Middle frontal gyrus (tissue), 1 donor: Measurements from ENCODE around the gene TGM1.
"Not testable (repeated sequence)": the region's sequence is repeated elsewhere in the genome, so short reads cannot be mapped to it uniquely, and the experiment has no call there.

Source experiments
- DNase-seq: peaks from one replicate; pipeline ENCODE4 v3.0.0-alpha.2; 2015; ENCODE audit warnings: low spot score; ENCODE audit errors: extremely low spot score

The TGM1 gene

DNA sequence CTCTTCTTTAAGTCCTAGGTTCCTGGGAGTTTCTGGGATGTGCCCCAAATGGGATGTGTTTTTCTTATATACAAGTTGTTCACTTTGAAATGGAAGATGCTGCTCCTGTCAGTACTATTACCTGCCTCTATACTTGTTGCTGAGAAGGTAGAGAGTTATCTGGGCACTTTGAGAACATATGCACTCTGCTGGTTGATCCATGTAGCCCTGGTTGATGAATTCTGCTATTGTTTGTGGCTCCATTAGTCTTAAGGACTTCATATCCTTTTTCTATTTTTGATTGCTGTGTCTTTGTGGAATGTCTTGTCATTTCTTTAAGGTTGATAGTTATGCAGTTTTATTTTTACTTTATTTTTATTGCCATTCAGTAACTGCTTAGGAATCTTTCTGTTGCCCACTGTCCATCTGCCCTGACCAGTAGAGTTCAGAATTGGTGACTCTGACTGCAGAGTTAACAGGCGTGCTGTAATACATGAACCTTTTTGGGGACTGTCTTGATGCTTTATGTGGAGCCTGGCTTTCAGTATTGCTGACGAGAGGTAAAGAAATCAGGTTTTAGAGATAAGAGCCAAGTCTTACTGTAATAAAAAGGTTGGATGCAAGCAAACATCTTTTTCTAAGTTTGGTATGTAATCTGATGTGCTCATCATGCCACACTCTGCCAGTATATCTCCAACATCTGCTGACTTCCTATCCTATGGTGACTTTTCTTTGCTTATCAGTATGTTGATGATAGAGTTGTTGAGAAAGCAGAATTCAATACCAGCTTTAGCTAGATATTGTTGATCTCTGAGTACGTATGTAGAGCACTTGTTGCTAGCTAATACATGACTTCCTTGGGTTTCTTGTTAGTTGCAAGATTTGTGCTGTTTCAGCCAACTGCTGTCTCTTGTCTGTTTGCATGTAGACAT lies 28.6 kb downstream of the TGM1 start:
- no peak for DNase-seq

DNA sequence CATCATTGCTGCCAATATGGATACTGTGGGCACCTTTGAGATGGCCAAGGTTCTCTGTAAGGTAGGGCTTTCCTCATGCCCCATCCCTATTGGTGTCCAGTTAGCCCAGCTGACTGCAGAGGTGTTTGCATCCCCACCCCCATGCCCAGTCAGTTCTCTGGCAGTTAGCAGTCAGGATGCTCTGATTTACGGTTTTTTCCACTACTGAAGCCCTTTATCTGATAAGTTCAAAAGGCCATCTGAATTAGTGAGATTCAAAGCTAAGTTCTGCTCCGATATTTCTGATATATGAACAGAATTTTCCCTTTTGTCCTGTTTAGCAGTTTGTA lies 29.5 kb downstream of the TGM1 start:
- no peak for DNase-seq

DNA sequence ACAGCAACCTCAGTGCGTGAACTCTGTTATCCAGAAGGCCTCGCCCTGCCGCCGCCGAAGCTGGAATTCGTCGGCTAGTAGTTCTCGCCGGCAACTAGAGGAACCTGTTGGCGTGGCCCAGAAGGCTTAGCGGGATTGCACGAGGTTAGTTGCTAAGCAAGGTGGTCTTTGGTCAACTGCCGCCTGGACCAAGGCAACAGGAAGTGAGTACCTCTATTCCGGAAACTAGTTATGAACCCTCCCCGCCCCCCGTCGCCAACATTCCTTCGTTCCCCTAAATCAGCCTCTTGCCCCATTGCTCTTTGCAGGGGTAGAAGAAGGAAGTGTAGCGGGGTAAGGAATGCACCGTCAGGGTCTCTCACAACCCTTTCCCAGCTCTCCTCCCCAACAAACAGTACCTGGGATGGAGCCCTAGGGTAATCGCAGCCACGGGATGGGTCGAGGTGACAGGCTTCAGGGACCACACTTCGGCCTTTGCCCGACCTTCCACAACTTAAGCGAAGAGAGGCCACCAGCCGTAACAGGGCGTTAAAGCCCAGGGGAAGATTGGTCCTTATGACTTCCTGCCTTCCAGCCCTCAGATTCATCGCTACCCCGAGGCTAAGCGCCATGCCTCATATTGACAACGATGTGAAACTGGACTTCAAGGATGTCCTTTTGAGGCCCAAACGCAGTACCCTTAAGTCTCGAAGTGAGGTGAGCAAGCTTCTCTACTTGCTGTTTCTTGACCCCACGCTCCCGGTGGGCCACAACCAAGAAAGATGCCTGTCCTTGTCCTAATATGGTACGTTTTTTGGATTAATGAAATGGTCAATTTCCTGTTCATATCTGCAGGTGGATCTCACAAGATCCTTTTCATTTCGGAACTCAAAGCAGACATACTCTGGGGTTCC lies 30.1 kb downstream of the TGM1 start, which contains the start of gene GMPR2:
Gene GMPR2, plus strand, starts transcription at position 285 of the 893 bp plus-strand sequence. Its CDS starts 325 bp downstream, at position 610.
- DNase-seq, result no peak

DNA sequence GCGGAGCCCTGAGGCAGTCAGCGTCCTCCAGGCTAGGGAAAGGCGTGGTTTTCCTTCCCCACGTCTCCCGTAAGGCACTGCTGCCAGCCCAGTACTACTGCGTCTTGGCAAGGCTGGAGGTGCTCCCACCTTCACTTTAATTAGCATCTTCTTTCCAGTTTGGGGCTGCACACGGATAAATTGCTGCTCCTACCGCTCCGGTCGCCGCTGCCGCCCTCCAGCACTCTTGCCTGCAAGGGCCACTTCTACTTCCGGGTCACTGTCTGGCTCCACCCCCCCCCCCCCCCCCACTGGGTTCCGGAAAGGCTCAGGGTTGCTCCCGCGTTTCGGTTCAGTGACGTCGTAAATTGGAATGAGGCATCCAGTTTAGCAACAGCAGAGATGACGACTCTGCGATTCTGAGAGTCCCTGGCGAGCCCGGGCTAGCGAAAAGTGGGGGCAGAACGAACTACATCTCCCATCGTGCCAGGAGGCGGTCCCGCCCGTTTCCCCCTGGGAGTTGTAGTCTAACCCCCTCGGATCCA lies 30.8 kb downstream of the TGM1 start, which contains the start of gene NEDD8:
Gene NEDD8, minus strand, starts transcription at position 247 of the 524 bp plus-strand sequence. Its CDS starts 100 bp downstream, at position 147.
- peak; percentile 86 for DNase-seq

DNA sequence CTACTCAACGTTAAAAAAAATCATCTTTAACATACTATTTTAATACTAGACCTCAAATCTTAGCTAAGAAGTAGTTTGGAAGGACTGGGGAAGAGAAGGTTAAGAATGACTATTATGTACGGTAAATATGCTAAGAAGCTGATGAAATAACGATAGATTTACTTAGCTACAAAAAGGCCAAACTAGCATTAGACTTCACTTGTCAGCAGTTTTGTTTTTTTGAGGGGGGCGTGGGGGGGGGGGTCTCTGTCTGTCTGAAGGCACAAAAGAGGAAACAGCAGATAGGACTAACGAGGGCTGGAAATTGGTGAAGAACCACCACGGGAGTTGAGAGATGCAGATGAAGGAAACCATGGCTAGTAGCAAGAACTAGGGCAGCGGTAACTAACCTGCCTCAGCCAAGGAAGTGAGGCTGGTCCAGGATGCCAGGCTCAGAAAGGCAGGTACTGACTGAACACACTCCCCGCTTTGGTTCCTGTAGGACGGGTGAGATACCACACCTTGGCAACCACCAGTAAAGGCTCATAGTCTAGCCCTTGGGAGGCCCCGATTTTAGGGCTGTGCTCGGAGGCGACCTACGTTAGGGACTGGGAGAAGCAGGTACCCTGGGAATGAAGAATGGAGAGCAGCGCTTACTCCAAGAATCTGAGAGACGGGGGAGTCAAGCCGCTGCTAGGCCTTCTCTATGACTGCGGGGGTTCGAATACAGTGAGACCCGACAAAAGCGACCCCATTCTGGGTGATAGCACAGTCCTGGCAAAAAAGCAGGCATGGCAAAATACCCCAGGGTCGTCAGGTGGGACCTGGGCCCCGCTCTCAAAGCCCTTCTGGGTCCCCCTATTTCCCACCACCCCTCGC lies 31.5 kb downstream of the TGM1 start:
- DNase-seq, result no peak

DNA sequence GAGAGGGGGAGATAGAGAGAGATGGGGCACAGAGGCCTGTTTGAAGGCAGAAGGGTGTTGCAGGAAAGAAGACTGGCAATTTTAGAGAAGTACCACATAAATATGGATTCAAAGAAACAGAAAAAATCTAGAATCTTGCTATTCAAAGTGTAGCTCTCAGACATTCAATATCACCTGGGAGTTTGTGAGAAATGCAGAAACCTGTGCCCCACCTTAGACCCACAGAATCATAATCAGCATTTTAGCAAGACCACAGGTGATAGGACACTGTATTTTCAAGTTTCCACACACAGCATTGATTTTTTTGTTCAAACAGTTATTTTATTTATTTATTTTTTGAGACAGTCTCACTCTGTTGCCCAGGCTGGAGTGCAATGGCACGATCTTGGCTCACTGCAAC lies 34.1 kb downstream of the TGM1 start:
- no peak for DNase-seq

DNA sequence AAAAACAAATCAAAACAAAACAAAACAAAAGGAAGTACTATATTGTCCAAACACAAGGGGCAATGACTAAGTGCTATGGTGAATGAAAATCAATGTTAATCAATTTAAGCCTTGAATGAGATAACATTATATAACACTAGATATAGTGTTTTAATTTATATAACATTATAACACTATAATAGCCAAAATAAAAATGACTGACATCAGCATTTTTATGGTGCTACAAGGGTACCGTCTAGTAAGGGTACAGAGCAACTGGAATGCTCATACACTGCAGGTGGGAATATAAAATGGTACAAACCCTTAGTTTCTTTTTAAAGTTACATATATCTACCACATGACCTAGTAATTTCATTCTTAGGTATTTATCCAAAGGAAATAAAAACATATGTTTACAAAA lies 36.5 kb downstream of the TGM1 start:
- DNase-seq, result no peak

DNA sequence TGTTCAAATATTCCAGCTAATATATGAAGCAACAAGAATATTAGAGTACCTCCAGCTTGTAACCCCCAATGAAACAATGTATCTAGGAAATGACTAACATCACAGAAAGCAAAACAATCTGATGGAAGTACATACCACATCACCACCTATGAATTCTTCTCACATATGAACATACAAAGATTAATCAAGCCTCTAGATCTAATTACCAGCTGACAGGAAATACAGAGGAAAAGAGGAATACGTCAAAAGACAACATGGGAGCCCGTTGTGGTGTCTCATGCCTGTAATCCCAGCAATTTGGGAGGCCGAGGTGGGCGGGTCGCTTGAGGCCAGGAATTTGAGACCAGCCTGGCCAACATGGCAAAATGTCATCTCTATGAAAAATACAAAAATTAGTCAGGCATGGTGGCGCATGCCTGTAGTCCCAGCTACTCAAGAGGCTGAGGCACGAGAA lies 38.3 kb downstream of the TGM1 start:
- DNase-seq, result no peak

DNA sequence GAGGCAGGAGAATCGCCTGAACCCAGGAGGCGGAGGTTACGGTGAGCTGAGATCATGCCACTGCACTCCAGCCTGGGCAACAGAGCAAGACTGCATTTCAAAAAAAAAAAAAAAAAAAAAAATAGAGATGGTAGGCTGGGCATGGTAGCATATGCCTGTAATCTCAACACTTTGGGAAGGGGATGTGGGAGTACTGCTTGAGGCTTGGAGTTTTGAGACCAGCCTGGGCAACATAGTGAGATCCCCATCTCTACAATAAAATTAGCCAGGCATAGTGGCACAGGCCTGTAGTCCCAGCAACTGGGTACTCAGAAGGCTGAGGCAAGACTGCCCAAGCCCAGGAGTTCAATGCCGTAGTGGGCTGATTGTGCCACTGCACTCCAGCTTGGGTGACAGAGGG lies 40.0 kb downstream of the TGM1 start:
- not testable (repeated sequence) for DNase-seq

DNA sequence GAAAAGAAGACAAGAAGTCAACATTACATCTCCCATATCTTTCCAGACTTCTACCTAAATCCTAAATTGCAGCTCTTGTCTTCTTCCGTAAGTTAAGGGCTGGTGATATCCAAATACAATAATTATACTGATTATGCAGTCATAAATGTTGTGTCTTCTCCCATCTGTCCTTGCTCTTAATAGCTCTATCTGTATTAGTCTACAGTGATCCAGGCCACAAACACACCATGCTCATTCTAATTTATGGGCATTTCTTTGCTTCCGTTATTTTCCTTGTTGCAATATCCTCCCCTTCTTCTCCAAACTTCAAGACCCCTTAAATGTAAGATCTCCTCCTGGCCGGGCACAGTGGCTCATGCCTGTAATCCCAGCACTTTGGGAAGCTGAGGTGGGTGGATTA lies 43.5 kb downstream of the TGM1 start:
- no peak for DNase-seq

DNA sequence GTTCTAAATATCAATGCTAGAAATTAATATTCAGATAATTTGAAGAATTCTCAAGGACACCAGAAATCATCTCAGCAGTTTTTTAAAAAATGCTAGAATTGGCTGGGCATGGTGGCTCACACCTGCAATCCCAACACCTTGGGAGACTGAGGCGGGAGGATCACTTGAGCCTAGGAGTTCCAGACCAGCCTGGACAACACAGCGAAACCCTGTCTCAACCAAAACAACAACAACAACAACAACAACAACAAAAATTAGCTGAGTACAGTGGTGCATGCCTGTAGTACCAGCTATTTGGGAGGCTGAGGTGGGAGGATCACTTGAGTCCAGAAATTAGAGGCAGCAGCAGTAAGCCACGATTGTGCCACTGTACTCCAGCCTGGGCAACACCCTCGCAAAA lies 43.9 kb downstream of the TGM1 start:
- no peak for DNase-seq

DNA sequence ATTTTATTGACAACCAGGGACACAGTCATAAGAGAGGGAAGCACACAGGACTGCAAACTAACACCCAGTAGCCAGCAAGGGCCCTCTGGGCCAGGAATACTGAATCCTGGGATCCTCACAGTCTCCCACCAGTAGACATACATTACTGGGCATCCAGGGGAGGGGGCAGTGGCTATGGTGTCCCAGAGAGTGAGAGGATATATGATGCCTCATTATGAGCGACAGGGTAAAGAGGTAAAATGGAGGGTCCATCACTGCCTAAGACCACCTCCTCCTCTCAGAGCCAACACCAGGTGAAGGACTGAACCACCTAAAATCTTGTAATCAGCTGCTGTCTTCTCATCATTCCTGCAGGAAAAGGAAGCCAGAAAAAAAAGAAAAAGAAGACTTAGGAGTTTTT lies 46.1 kb downstream of the TGM1 start:
- DNase-seq, result not testable (repeated sequence)

DNA sequence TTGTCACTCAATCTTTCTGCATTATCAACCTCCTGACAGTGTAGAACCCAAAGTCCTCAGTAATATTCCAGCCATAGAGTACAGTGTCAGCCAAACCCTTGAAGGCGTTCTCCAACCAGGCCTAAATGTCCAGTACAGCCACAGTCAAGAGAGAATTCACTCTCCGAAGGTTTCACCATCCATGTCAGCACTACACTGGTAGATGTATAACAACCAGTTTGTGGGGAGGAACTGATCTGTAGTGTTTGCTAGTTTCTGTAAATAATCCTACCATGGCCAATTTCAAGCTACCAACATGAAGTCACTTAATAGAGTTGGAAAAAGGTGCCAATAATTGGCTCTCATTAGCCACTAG lies 46.7 kb downstream of the TGM1 start:
- DNase-seq, result no peak

DNA sequence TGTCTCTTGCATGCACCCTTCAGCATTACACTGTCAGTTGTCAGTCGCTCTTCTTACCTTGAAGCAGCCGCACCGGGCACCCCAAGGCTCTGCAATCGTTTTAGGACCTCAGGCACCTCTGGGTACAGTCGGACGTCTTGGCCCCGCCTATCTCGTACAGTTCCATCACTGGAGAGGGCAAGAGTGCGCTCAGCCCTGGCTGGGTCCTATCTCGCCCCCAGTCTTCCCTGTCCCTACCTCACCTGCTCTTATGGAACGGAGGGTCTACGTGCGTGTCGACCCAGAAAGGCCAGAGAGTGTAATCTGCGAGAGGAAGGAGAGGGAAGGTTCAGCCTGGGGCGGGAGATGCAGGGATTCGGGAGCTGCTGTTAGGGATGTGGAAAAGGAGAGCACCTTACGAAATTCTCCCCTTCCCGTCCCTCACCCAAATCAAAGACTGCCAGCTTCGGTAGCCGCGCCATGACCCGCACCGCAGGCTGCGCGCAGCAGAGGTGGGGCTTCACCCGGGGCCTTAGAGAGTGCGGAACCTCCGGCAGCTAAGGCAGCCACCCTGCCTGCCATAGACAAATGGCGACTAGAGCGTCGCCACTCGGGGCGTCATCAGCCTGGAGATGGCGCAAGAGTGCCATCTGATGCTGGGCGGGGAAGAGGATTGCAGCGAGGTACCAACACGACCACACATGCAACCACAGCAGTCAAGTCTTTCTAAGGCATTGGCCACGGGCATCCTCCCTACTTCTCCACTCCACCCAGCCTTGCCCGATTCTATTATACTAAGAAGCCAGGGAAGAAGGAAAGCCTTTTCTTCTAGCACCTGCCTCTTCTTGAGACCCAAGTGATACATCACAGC lies 47.3 kb downstream of the TGM1 start, which contains the start of gene MDP1:
Gene MDP1, minus strand, starts transcription at position 572 of the 850 bp plus-strand sequence. Its CDS starts 111 bp downstream, at position 461.
- DNase-seq, result peak; percentile 82

DNA sequence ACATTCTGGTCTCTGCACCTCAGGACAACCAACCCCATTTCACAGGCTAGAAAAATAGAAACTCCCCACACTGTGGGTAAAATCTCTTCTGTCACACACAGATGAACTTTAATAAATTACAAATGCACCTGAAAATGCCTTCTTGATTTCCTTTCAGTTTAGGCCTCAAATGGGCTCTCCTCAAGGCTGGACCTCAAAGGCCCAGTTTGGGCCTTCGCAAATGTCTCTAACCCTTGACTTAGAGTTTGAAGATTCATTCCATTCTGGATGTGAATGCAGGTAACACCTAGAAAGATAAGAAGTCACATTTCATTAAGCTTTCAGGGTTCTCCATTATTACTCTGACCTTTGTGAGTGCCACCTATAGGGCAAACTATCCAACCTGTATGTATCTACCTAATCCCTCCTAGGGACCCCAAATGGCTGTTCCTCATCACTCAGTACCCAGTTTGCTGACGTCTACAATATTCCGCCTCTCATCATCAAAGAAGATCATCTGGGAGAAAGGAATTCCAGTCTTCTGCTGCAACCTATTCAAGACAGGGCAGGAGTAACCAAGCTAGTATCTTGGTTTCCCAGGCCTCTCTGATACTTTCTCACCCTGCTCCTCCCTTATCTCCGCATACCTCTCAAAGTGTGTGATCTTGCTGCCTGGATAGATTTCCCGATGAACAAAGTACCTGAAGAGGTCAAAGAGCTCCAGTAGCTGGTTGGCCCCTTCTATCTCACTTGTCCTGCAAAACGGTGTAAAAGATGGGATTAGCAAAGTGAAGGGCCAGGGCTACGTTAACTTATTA lies 48.9 kb downstream of the TGM1 start:
- DNase-seq, result no peak

DNA sequence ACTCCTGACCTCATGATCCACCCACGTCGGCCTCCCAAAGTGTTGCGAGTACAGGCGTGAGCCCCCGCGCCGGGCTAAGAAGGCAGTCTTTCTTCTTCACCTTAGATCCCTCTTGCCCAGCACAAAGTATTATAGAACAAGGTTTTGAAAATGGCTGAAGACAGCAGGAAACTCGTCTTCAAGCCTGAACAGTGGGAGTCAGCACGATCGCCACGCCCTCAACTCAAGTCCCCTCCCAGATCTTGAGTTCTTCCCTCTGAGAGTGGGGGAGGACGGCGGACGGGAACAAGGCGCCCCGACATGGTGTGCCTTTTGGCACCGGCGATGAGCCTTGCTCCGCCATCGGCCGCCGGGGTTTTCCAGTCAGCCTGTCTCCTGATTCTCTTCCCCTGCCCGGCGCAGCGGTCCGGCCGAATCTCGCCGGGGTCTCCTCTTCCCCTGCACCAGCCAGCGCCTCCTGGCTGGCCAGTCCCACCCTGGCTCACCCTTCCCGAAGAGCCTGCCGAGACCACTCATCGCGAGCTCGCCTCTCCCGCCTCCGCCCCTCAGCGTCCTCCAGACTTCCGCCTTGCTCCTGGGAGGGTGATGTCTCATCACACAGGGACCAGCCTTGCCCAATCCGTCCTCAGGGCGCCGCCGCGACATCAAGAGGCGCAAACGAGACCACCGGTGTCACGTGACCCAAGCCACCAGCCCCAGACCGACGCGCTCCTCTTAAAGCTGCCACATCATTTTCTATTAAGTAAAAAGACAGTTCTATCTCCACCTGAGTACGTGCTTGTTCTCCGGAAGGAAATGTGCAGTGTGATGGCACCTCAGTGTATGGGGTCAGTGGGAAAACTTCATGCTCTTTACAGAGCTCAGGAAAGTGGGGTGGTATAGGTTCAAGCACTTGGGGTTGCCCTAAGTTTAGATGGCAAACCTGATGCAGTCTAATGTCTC lies 49.8 kb downstream of the TGM1 start, which contains the start of gene CHMP4A:
Gene CHMP4A, minus strand, starts transcription at position 565 of the 942 bp plus-strand sequence. Its CDS starts 49 bp downstream, at position 516.
- peak; percentile 85 for DNase-seq

DNA sequence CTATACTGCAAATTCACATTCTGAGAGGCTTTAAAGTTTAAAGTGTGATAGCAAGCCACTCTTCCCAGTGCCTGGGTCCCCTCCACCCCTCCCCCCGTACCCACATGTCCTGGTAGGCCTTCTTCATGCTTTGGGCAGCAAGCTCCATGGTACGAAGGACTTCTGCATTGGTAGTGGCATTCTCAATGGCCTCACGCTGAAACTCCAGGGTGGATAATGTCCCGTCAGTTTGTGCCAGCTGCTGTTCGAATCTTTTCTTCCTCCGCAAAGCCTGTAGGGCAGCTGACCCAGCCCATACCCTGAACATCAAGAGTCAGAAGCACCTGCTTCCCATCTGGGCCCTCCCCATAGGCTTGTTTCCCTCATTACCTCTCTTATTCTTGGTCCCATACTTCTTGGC lies 51.7 kb downstream of the TGM1 start:
- no peak for DNase-seq

DNA sequence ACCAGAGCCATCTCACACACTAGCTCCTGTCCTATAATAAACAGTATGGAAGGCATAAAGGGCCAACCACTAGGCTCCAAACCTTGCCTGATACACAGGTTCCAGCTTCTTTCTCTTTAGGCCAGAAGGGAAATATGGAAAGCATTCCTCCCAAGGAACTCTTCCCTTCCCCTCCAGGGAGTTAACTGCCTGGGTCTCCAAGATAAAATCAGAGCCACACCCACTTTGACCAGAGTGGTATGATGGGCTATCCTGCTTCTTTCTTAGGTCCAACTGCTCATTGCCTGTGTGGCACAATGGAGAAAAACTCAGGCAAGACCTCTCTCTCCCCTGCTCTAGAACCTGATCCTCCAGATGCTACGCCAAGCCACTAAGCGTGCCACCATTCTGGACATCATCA lies 55.4 kb downstream of the TGM1 start:
- DNase-seq, result no peak
